ENCODE results near the gene EXD1. TPM values are rescaled to one million over a fixed set of nuclear protein-coding genes. Genes with fewer than 3 reads are reported as not detected.

EXD1 gene
- total and polyA plus RNA-seq, 2 experiments from 2014 or later = 0.07 TPM; not detected in 1

DNA sequence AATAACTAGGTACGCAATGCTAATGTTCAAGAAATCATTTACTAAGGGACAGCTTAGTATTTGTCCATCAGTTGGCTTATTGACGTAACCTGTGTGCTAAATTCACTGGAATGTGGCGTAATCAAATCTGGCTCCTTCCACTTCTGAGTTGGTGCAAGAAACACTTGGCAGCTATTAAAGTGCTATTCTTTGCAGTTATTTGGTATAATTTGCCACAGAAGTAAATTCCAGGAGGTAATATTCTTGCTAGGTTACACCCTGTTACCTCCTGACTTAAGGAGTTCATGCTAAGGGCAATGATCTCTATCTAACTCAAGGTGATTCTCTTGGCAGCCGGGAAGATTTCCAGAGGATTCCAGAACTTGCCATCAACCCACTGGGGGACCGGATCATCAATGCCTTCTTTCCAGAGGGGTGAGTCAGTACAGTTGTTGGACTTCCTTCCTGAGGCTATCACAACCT lies 26.1 kb upstream of the EXD1 start (continued):
- TF ChIP-seq, protein P1, sequence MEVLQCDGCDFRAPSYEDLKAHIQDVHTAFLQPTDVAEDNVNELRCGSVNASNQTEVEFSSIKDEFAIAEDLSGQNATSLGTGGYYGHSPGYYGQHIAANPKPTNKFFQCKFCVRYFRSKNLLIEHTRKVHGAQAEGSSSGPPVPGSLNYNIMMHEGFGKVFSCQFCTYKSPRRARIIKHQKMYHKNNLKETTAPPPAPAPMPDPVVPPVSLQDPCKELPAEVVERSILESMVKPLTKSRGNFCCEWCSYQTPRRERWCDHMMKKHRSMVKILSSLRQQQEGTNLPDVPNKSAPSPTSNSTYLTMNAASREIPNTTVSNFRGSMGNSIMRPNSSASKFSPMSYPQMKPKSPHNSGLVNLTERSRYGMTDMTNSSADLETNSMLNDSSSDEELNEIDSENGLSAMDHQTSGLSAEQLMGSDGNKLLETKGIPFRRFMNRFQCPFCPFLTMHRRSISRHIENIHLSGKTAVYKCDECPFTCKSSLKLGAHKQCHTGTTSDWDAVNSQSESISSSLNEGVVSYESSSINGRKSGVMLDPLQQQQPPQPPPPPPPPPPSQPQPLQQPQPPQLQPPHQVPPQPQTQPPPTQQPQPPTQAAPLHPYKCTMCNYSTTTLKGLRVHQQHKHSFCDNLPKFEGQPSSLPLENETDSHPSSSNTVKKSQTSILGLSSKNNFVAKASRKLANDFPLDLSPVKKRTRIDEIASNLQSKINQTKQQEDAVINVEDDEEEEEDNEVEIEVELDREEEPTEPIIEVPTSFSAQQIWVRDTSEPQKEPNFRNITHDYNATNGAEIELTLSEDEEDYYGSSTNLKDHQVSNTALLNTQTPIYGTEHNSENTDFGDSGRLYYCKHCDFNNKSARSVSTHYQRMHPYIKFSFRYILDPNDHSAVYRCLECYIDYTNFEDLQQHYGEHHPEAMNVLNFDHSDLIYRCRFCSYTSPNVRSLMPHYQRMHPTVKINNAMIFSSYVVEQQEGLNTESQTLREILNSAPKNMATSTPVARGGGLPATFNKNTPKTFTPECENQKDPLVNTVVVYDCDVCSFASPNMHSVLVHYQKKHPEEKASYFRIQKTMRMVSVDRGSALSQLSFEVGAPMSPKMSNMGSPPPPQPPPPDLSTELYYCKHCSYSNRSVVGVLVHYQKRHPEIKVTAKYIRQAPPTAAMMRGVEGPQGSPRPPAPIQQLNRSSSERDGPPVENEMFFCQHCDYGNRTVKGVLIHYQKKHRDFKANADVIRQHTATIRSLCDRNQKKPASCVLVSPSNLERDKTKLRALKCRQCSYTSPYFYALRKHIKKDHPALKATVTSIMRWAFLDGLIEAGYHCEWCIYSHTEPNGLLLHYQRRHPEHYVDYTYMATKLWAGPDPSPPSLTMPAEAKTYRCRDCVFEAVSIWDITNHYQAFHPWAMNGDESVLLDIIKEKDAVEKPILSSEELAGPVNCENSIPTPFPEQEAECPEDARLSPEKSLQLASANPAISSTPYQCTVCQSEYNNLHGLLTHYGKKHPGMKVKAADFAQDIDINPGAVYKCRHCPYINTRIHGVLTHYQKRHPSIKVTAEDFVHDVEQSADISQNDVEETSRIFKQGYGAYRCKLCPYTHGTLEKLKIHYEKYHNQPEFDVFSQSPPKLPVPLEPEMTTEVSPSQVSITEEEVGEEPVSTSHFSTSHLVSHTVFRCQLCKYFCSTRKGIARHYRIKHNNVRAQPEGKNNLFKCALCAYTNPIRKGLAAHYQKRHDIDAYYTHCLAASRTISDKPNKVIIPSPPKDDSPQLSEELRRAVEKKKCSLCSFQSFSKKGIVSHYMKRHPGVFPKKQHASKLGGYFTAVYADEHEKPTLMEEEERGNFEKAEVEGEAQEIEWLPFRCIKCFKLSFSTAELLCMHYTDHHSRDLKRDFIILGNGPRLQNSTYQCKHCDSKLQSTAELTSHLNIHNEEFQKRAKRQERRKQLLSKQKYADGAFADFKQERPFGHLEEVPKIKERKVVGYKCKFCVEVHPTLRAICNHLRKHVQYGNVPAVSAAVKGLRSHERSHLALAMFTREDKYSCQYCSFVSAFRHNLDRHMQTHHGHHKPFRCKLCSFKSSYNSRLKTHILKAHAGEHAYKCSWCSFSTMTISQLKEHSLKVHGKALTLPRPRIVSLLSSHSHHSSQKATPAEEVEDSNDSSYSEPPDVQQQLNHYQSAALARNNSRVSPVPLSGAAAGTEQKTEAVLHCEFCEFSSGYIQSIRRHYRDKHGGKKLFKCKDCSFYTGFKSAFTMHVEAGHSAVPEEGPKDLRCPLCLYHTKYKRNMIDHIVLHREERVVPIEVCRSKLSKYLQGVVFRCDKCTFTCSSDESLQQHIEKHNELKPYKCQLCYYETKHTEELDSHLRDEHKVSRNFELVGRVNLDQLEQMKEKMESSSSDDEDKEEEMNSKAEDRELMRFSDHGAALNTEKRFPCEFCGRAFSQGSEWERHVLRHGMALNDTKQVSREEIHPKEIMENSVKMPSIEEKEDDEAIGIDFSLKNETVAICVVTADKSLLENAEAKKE (CRISPR knock-in tag; IDR thresholded peaks at IDR 0.05) = no peak
- no peak for TF ChIP-seq ZNF331 (CRISPR knock-in tag; IDR thresholded peaks at IDR 0.05; ENCODE audit: low read depth)
- TF ChIP-seq, protein P2, sequence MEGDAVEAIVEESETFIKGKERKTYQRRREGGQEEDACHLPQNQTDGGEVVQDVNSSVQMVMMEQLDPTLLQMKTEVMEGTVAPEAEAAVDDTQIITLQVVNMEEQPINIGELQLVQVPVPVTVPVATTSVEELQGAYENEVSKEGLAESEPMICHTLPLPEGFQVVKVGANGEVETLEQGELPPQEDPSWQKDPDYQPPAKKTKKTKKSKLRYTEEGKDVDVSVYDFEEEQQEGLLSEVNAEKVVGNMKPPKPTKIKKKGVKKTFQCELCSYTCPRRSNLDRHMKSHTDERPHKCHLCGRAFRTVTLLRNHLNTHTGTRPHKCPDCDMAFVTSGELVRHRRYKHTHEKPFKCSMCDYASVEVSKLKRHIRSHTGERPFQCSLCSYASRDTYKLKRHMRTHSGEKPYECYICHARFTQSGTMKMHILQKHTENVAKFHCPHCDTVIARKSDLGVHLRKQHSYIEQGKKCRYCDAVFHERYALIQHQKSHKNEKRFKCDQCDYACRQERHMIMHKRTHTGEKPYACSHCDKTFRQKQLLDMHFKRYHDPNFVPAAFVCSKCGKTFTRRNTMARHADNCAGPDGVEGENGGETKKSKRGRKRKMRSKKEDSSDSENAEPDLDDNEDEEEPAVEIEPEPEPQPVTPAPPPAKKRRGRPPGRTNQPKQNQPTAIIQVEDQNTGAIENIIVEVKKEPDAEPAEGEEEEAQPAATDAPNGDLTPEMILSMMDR (conservative IDR thresholded peaks at IDR 0.05; ENCODE audit: low read depth in 2 of 2) = no peak
- no peak for TF ChIP-seq ZNF114 (CRISPR knock-in tag; IDR thresholded peaks at IDR 0.05)
- TF ChIP-seq EZH2phosphoT487 (IDR thresholded peaks at IDR 0.05; ENCODE audit: unreplicated experiment) = no peak
- TF ChIP-seq EZH2 (IDR thresholded peaks at IDR 0.05; ENCODE audit: low read depth, unreplicated experiment) = no peak
- no peak for TF ChIP-seq STAT1 (IDR thresholded peaks at IDR 0.05; ENCODE audit: unreplicated experiment)

DNA sequence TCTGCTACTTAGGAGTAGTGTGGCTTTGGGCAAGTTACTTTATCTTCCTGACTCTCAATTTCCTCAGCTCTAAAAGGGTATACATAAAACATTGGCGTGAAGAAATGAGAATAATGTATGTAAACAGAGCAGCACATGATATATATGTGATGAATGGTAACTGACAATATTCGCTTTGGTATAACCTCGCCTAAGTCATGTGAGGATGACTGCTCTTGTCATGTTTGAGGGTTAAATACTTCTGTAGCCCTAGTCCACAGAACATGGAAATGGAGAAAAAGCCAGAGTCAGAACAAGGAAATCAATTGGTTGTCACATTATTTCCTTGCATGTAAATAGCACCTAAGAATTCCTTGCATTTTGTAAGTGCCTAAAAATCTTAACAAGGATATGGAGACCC lies 25.5 kb upstream of the EXD1 start:
- H3K36me3 ChIP-seq (ENCODE audit: insufficient read depth) = peaks cover 10% of the 10 kb centered on the region
- Mint-ChIP-seq H3K27me3 (ENCODE audit: insufficient read depth, low read depth, poor library complexity) (peaks cover 7% of the 10 kb centered on the region), H3K4me1 (no peaks in the 10 kb centered on the region), H3K36me3 (ENCODE audit: low read depth) (peaks cover 12% of the 10 kb centered on the region; the same call in 2 of the 3 replicates), H3K4me3 (no peak overlapping the region), H3K27ac (no peak overlapping the region), H3K9me3 (no peaks in the 10 kb centered on the region)
- no peaks in the 10 kb centered on the region for H3K4me1 ChIP-seq (ENCODE audit: insufficient read depth)
- no peaks in the 10 kb centered on the region for H3F3A ChIP-seq (replicated peaks; ENCODE audit: low read depth)
- no peaks in the 10 kb centered on the region for H3K9me2 ChIP-seq (ENCODE audit: insufficient read depth)
- no peak overlapping the region for H3K4me2 ChIP-seq
- ATAC-seq (no peak), DNase-seq (ENCODE audit: low spot score) (no peak)
- H3K79me2 ChIP-seq (replicated peaks; ENCODE audit: insufficient read depth) = no peaks in the 10 kb centered on the region
- no peak overlapping the region for H3K27ac ChIP-seq (ENCODE audit: low read depth)
- no peaks in the 10 kb centered on the region for H3K27me3 ChIP-seq (ENCODE audit: insufficient read depth)
- H3K4me3 ChIP-seq = no peak overlapping the region
- no peaks in the 10 kb centered on the region; the same call in 1 of the 2 replicates for H4K20me1 ChIP-seq (replicated peaks; ENCODE audit: insufficient read depth)
- H2AFZ ChIP-seq = no peak overlapping the region
- no peak for TF ChIP-seq EZH2phosphoT487 (IDR thresholded peaks at IDR 0.05; ENCODE audit: unreplicated experiment)
- no peak for TF ChIP-seq ZNF114 (CRISPR knock-in tag; IDR thresholded peaks at IDR 0.05)
- TF ChIP-seq, protein P1 (CRISPR knock-in tag; IDR thresholded peaks at IDR 0.05) = no peak
- TF ChIP-seq NANOG (IDR thresholded peaks at IDR 0.05; ENCODE audit: borderline replicate concordance) = no peak

All from GM23338 (cell line).